Effector CD8-positive, alpha-beta T cell (primary cell): ENCODE results near the gene CIAPIN1.

Experiments used
- DNase-seq: peaks from one replicate; lab custom pipeline; 2025; lab: John Stamatoyannopoulos, UW

CIAPIN1 gene

GRCh38 chr16:57476546-57477410 is 29.6 kb upstream of the CIAPIN1 start:
- no peak for DNase-seq

GRCh38 chr16:57475711-57476339 is 28.6 kb upstream of the CIAPIN1 start:
- peak; percentile 51 for DNase-seq

GRCh38 chr16:57474671-57475661 is 27.8 kb upstream of the CIAPIN1 start:
- DNase-seq = no peak

GRCh38 chr16:57473906-57474305 is 26.7 kb upstream of the CIAPIN1 start:
- DNase-seq = no peak

- no peak for DNase-seq
These were observed 26.1 kb upstream of the CIAPIN1 start for GRCh38 chr16:57473176-57473840.

GRCh38 chr16:57472665-57473060 is 25.5 kb upstream of the CIAPIN1 start:
- DNase-seq = no peak

GRCh38 chr16:57471852-57472664 is 24.9 kb upstream of the CIAPIN1 start:
- DNase-seq = no peak

GRCh38 chr16:57471209-57471608 is 24.0 kb upstream of the CIAPIN1 start:
- no peak for DNase-seq

GRCh38 chr16:57470711-57471110 is 23.5 kb upstream of the CIAPIN1 start:
- DNase-seq = no peak

- DNase-seq = no peak
These were observed 22.8 kb upstream of the CIAPIN1 start for GRCh38 chr16:57469917-57470470.

- no peak for DNase-seq
These were observed 21.9 kb upstream of the CIAPIN1 start for GRCh38 chr16:57469046-57469445.

- no peak for DNase-seq
These were observed 21.2 kb upstream of the CIAPIN1 start for GRCh38 chr16:57468346-57468745.

- DNase-seq = no peak
These were observed 17.3 kb upstream of the CIAPIN1 start for GRCh38 chr16:57464523-57464922.

- DNase-seq = no peak
These were observed 15.8 kb upstream of the CIAPIN1 start for GRCh38 chr16:57462978-57463362.

GRCh38 chr16:57462209-57462977 is 15.2 kb upstream of the CIAPIN1 start, which contains the start of gene POLR2C:
Gene POLR2C (plus strand): TSS chr16:57462679. CDS start chr16:57462725, 46 bp downstream.
- DNase-seq = peak; percentile 86

- no peak for DNase-seq
These were observed 4.8 kb upstream of the CIAPIN1 start for GRCh38 chr16:57452021-57452420.

GRCh38 chr16:57446531-57447185 is 527 bp downstream of the CIAPIN1 start:
- DNase-seq = peak; percentile 13

- DNase-seq = no peak
These were observed 1.7 kb downstream of the CIAPIN1 start for GRCh38 chr16:57445510-57445909.

GRCh38 chr16:57444711-57445110 is 2.5 kb downstream of the CIAPIN1 start:
- DNase-seq = no peak
